DOHH2 (cell line): ENCODE measurements around the gene MRPL4.

ENCODE experiments used
- CTCF ChIP-seq: fragments of 200-600 bp; sonication (generic); IDR thresholded peaks from one replicate; pipeline ENCODE4 v1.5.1; 2014; ENCODE audit warnings: antibody characterized with exemption, mild to moderate bottlenecking, low read depth, low read length; ENCODE audit not compliant: poor library complexity, severe bottlenecking
- EZH2phosphoT487 ChIP-seq: fragments of 200-600 bp; sonication (generic); IDR thresholded peaks from 2 replicates; pipeline ENCODE4 v1.6.1; 2017; ENCODE audit warnings: borderline replicate concordance, mild to moderate bottlenecking, antibody characterized with exemption, low read length, moderate library complexity, mixed read lengths

DNA sequence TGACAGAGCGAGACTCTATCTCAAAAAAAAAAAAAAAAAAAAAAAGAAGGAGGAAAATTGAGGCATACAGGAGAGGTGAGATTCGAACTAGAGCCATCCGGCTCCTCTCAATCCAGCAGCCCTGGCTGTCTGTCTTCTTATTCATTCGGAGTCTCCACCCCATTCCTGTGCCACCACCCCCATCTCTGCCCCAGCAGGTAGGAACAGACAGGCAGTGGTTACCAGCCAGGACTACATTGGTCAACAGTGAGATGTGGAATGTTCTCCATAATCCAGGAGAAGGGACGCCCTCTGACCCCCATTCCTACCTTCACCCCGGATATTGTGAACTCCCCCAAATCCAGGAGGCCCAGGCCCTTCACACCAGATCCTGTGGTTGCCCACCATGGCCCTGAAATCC lies 14.3 kb upstream of the MRPL4 start:
- TF ChIP-seq CTCF, result no peak
- no peak for TF ChIP-seq EZH2phosphoT487
